Prostate gland (tissue), 2 donors: ENCODE results near the gene SLC5A1.

Experiments used
- POLR2AphosphoS5 ChIP-seq: sonication (generic); formaldehyde crosslinking; IDR thresholded peaks from one replicate; pipeline ENCODE4 v1.6.1; 2017; ENCODE audit warnings: antibody characterized with exemption
- TF ChIP-seq, protein P1 (sequence below), 4 experiments: fragments of 200-600 bp in 2 of 4; fragments of 450-650 bp in 2 of 4; sonication (generic) in 2 of 4; IDR thresholded peaks; 1 replicate in 3 of 4; 2 replicates in 1 of 4; pipeline ENCODE4 v1.5.1; 2016 to 2019; ENCODE audit warnings: antibody characterized with exemption in 4 of 4, mild to moderate bottlenecking in 2 of 4, moderate library complexity in 2 of 4

- TF ChIP-seq, protein P1, sequence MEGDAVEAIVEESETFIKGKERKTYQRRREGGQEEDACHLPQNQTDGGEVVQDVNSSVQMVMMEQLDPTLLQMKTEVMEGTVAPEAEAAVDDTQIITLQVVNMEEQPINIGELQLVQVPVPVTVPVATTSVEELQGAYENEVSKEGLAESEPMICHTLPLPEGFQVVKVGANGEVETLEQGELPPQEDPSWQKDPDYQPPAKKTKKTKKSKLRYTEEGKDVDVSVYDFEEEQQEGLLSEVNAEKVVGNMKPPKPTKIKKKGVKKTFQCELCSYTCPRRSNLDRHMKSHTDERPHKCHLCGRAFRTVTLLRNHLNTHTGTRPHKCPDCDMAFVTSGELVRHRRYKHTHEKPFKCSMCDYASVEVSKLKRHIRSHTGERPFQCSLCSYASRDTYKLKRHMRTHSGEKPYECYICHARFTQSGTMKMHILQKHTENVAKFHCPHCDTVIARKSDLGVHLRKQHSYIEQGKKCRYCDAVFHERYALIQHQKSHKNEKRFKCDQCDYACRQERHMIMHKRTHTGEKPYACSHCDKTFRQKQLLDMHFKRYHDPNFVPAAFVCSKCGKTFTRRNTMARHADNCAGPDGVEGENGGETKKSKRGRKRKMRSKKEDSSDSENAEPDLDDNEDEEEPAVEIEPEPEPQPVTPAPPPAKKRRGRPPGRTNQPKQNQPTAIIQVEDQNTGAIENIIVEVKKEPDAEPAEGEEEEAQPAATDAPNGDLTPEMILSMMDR (IDR thresholded peaks at IDR 0.05): no peak
- TF ChIP-seq POLR2AphosphoS5: no peak
Measured at GRCh38 chr22:32076761-32077084, 33.7 kb downstream of the SLC5A1 start.
